ENCODE results near the gene PARP11.

Gene PARP11

GRCh38 chr12:3797531-3798048, 75.6 kb downstream of the PARP11 start:
- H3K9me3 Mint-ChIP-seq = no peaks in the 10 kb centered on the region
- H3K4me3 Mint-ChIP-seq = no peak overlapping the region
- H3K27me3 Mint-ChIP-seq (ENCODE audit: low read depth) = no peaks in the 10 kb centered on the region
- TF ChIP-seq, protein P1, sequence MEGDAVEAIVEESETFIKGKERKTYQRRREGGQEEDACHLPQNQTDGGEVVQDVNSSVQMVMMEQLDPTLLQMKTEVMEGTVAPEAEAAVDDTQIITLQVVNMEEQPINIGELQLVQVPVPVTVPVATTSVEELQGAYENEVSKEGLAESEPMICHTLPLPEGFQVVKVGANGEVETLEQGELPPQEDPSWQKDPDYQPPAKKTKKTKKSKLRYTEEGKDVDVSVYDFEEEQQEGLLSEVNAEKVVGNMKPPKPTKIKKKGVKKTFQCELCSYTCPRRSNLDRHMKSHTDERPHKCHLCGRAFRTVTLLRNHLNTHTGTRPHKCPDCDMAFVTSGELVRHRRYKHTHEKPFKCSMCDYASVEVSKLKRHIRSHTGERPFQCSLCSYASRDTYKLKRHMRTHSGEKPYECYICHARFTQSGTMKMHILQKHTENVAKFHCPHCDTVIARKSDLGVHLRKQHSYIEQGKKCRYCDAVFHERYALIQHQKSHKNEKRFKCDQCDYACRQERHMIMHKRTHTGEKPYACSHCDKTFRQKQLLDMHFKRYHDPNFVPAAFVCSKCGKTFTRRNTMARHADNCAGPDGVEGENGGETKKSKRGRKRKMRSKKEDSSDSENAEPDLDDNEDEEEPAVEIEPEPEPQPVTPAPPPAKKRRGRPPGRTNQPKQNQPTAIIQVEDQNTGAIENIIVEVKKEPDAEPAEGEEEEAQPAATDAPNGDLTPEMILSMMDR (IDR thresholded peaks at IDR 0.05; ENCODE audit: unreplicated experiment in 3 of 3) = peak in 1 of 3 experiments; percentile 13
- H3K4me1 Mint-ChIP-seq = peaks cover 11% of the 10 kb centered on the region
- peaks cover 5% of the 10 kb centered on the region for H3K36me3 Mint-ChIP-seq (ENCODE audit: low read depth)
- H3K27ac Mint-ChIP-seq = no peak overlapping the region

- H3K27ac Mint-ChIP-seq = no peak overlapping the region
- TF ChIP-seq, protein P1 (IDR thresholded peaks at IDR 0.05; ENCODE audit: unreplicated experiment in 3 of 3) = no peak
- H3K27me3 Mint-ChIP-seq (ENCODE audit: low read depth) = no peaks in the 10 kb centered on the region
- H3K4me1 Mint-ChIP-seq = peaks cover 7% of the 10 kb centered on the region
- H3K9me3 Mint-ChIP-seq = no peaks in the 10 kb centered on the region
- no peak overlapping the region for H3K4me3 Mint-ChIP-seq
- peaks cover 5% of the 10 kb centered on the region for H3K36me3 Mint-ChIP-seq (ENCODE audit: low read depth)
Measured at GRCh38 chr12:3795492-3796133, 77.6 kb downstream of the PARP11 start.

DNA sequence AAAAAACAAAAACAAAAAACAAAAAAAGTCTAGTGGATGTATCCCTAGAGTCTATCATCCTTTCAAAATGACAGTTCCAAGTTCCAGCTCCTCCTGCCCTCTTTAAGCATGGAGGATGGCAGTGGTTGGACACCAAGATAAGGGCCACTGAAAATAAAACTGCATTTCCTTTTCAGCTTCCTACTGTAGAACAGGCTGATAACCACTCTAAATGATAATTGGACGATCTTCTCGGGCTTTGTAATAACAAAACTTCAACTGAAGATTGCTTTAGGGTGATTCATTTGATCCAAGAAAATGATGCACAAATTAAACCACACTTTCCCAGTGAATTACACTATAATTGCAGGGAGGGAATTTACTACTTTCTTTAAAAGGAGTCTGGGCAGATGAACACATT, 78.1 kb downstream of the PARP11 start:
- Mint-ChIP-seq H3K9me3 (no peaks in the 10 kb centered on the region), H3K36me3 (ENCODE audit: low read depth) (peaks cover 5% of the 10 kb centered on the region), H3K4me3 (no peak overlapping the region), H3K4me1 (peaks cover 7% of the 10 kb centered on the region), H3K27ac (no peak overlapping the region), H3K27me3 (ENCODE audit: low read depth) (no peaks in the 10 kb centered on the region)
- TF ChIP-seq, protein P1 (IDR thresholded peaks at IDR 0.05; ENCODE audit: unreplicated experiment in 3 of 3) = no peak

- Mint-ChIP-seq H3K27me3 (ENCODE audit: low read depth) (no peaks in the 10 kb centered on the region), H3K27ac (no peak overlapping the region), H3K4me3 (no peak overlapping the region), H3K36me3 (ENCODE audit: low read depth) (peaks cover 6% of the 10 kb centered on the region), H3K4me1 (peaks cover 7% of the 10 kb centered on the region), H3K9me3 (peaks cover 5% of the 10 kb centered on the region)
- TF ChIP-seq, protein P1 (IDR thresholded peaks at IDR 0.05; ENCODE audit: unreplicated experiment in 3 of 3) = no peak
Measured at GRCh38 chr12:3792623-3793288, 80.4 kb downstream of the PARP11 start.

GRCh38 chr12:3791256-3791874, 81.8 kb downstream of the PARP11 start:
- Mint-ChIP-seq H3K27ac (no peak overlapping the region), H3K4me1 (peaks cover 7% of the 10 kb centered on the region), H3K4me3 (no peak overlapping the region), H3K36me3 (ENCODE audit: low read depth) (peaks cover 11% of the 10 kb centered on the region), H3K27me3 (ENCODE audit: low read depth) (no peaks in the 10 kb centered on the region), H3K9me3 (peaks cover 19% of the 10 kb centered on the region)
- TF ChIP-seq, protein P1 (IDR thresholded peaks at IDR 0.05; ENCODE audit: unreplicated experiment in 3 of 3) = no peak
